ENCODE results near the gene ACOT13. TPM values are rescaled to one million over a fixed set of nuclear protein-coding genes. Genes with fewer than 3 reads are reported as not detected.

The ACOT13 gene
- total and polyA plus RNA-seq, 2 of the 4 experiments (the other 2 are of a cell fraction), result 3.6 to 25.7 TPM

GRCh38 chr6:24694198-24694597, 27.3 kb downstream of the ACOT13 start:
- no peaks in the 10 kb centered on the region for H3K27me3 ChIP-seq (ENCODE audit: control insufficient read depth, insufficient read depth, low read length)
- in situ Hi-C loops (cut with MboI; ENCODE audit: low sequenced_read_pairs) (loop anchor here (10.0 kb wide), 1 partner anchor 259 kb away; no protein-coding TSS in a partner anchor), intact Hi-C loops (cut with micrococcal nuclease) (loop anchor here (2.0 to 10.0 kb wide), 2 partner anchors 169 to 409 kb away; no protein-coding TSS in a partner anchor), dilution Hi-C loops (cut with HindIII; ENCODE audit: low sequenced_read_pairs, unreplicated experiment) (no loop called here)
- no peak overlapping the region for H3K4ac ChIP-seq (ENCODE audit: low read depth, low read length)
- no peak overlapping the region for H2AK9ac ChIP-seq (replicated peaks; ENCODE audit: low read depth, low read length, poor library complexity)
- H3K4me1 ChIP-seq (ENCODE audit: control insufficient read depth, insufficient read depth, low read length), result no peaks in the 10 kb centered on the region
- ChIA-PET POLR2A (ENCODE audit: unreplicated experiment) (no interaction called here), CTCF (no interaction called here)
- no peak overlapping the region for H4K8ac ChIP-seq (ENCODE audit: low read depth in 2 of 2, low read length in 2 of 2)
- H2AFZ ChIP-seq (replicated peaks; ENCODE audit: low read length, poor library complexity), result no peak overlapping the region
- H4K20me1 ChIP-seq (ENCODE audit: insufficient read depth, low read length), result no peaks in the 10 kb centered on the region
- no TSS peak for BruUV-seq (replicated peaks)
- H3K27ac ChIP-seq (ENCODE audit: insufficient read depth, low read length), result no peak overlapping the region
- no peak overlapping the region for H3K18ac ChIP-seq (ENCODE audit: low read depth, low read length)
- no peak overlapping the region for H3K4me3 ChIP-seq (ENCODE audit: insufficient read depth, low read depth, low read length)
- H4K91ac ChIP-seq (ENCODE audit: insufficient read depth, low read depth, low read length), result no peak overlapping the region
- H2AK5ac ChIP-seq (ENCODE audit: low read depth, low read length), result no peak overlapping the region
- no peak overlapping the region for H3K14ac ChIP-seq (replicated peaks; ENCODE audit: low read depth, low read length)
- H2BK15ac ChIP-seq (ENCODE audit: low read depth, low read length), result no peak overlapping the region
- H3K9me1 ChIP-seq (ENCODE audit: insufficient read depth, low read length), result no peaks in the 10 kb centered on the region
- no peak for ATAC-seq (ENCODE audit: low read depth)
- H3K79me1 ChIP-seq (ENCODE audit: low read depth in 1 of 2, low read length in 2 of 2), result no peaks in the 10 kb centered on the region
- no peak overlapping the region for H3K56ac ChIP-seq (ENCODE audit: extremely low read depth, insufficient read depth, low read length)
- no peak overlapping the region for H4K5ac ChIP-seq (ENCODE audit: low read depth, low read length)
- no peak overlapping the region for H3K4me2 ChIP-seq (ENCODE audit: low read depth, low read length)
- no peak for DNase-seq
- no peak overlapping the region for H3K9ac ChIP-seq (ENCODE audit: low read depth, low read length)
- no CpG with 5 or more reads among the region's 1 CpG for WGBS, 2 experiments (ENCODE audit: extremely low coverage in 2 of 2, insufficient read length in 1 of 2)
- TF ChIP-seq CEBPB (IDR thresholded peaks at IDR 0.05; ENCODE audit: low read depth, low read length) (no peak), MXI1 (IDR thresholded peaks at IDR 0.05; ENCODE audit: borderline replicate concordance, low read depth, low read length) (no peak), ELK1 (IDR thresholded peaks at IDR 0.05; ENCODE audit: borderline replicate concordance, low read depth, low read length) (no peak), SMC3 (IDR thresholded peaks at IDR 0.05; ENCODE audit: low read depth, low read length) (no peak), MAZ (IDR thresholded peaks at IDR 0.05; ENCODE audit: borderline replicate concordance, low read depth, low read length) (no peak), RCOR1 (IDR thresholded peaks at IDR 0.05; ENCODE audit: insufficient replicate concordance, low read length) (no peak), CTCF (conservative IDR thresholded peaks at IDR 0.05; ENCODE audit: low read depth, low read length) (no peak), FOS (IDR thresholded peaks at IDR 0.05; ENCODE audit: low read depth, low read length) (no peak), BHLHE40 (IDR thresholded peaks at IDR 0.05; ENCODE audit: low read depth, low read length) (no peak), CHD1 (IDR thresholded peaks at IDR 0.05; ENCODE audit: low read depth, low read length) (no peak), RAD21 (IDR thresholded peaks at IDR 0.05; ENCODE audit: low read length) (no peak), NFE2L2 (IDR thresholded peaks at IDR 0.05; ENCODE audit: low read depth, low read length) (no peak), MAFK (IDR thresholded peaks at IDR 0.05; ENCODE audit: low read depth, low read length) (no peak), RFX5 (IDR thresholded peaks at IDR 0.05; ENCODE audit: low read depth, low read length) (no peak), POLR2A (IDR thresholded peaks at IDR 0.05; ENCODE audit: low read depth, low read length) (no peak)
- no peak overlapping the region for H2BK20ac ChIP-seq (ENCODE audit: low read depth, low read length)
- H3K9me3 ChIP-seq (ENCODE audit: control insufficient read depth, insufficient read depth, low read length), result no peaks in the 10 kb centered on the region
- no peak overlapping the region for H3K23ac ChIP-seq (ENCODE audit: low read depth, low read length)
- H3K36me3 ChIP-seq (ENCODE audit: control insufficient read depth, insufficient read depth, low read length), result peaks cover 2% of the 10 kb centered on the region; the same call in 1 of the 2 replicates
- H2BK5ac ChIP-seq (ENCODE audit: low read depth, low read length, poor library complexity, severe bottlenecking), result no peak overlapping the region
- H2BK120ac ChIP-seq (ENCODE audit: low read depth, low read length), result no peak overlapping the region
